Stimulated activated effector memory CD8-positive, alpha-beta T cell treated with anti-CD3 and anti-CD28 coated beads, Interleukin-12 subunit alpha, Interleukin-12 subunit beta, amount 100 ng/mL, for 72 hours (primary cell): ENCODE results near the gene C22orf42.
"Not testable (repeated sequence)": the region's sequence is repeated elsewhere in the genome, so short reads cannot be mapped to it uniquely, and the experiment has no call there.

Experiments used
- ATAC-seq: fragments of 150-1000 bp; cut with Tn5 transposase; 2 replicates; pipeline ENCODE4 v1.10.0; 2021
- DNase-seq, 2 donors: peaks; one replicate each; pipeline ENCODE4 v3.0.0; 2021 to 2022; ENCODE audit warnings: low spot score in 2 of 2
- H3K27ac Mint-ChIP-seq: one replicate; pipeline ENCODE4 v1.8.0; 2022; ENCODE audit warnings: mild to moderate bottlenecking, mixed read lengths
- H3K36me3 Mint-ChIP-seq: one replicate; pipeline ENCODE4 v1.8.0; 2022; ENCODE audit warnings: mild to moderate bottlenecking, mixed read lengths
- H3K4me1 Mint-ChIP-seq: one replicate; pipeline ENCODE4 v1.8.0; 2022; ENCODE audit warnings: mixed read lengths
- H3K4me3 Mint-ChIP-seq: one replicate; pipeline ENCODE4 v1.8.0; 2022; ENCODE audit warnings: mild to moderate bottlenecking, mixed read lengths
- H3K9me3 Mint-ChIP-seq: one replicate; pipeline ENCODE4 v1.8.0; 2022; ENCODE audit warnings: mixed read lengths

Gene C22orf42

GRCh38 chr22:32199341-32199740, 40.2 kb upstream of the C22orf42 start:
- H3K9me3 Mint-ChIP-seq, result no peaks in the 10 kb centered on the region

GRCh38 chr22:32197553-32198226, 38.6 kb upstream of the C22orf42 start:
- not testable (repeated sequence) for ATAC-seq, H3K27ac Mint-ChIP-seq, H3K9me3 Mint-ChIP-seq, H3K36me3 Mint-ChIP-seq, H3K4me3 Mint-ChIP-seq
- DNase-seq, result peak in 1 of 2 donors; percentile 30
- peaks cover 18% of the 10 kb centered on the region for H3K4me1 Mint-ChIP-seq

More at GRCh38 chr22:32199341-32199740, 40.2 kb upstream of the C22orf42 start:
- DNase-seq (peak in 1 of 2 donors; percentile 37), ATAC-seq (no peak)
- peaks cover 35% of the 10 kb centered on the region for H3K4me1 Mint-ChIP-seq
- H3K27ac Mint-ChIP-seq, result peak overlapping the region; percentile 45
- no peak overlapping the region for H3K4me3 Mint-ChIP-seq
- no peaks in the 10 kb centered on the region for H3K36me3 Mint-ChIP-seq

DNA sequence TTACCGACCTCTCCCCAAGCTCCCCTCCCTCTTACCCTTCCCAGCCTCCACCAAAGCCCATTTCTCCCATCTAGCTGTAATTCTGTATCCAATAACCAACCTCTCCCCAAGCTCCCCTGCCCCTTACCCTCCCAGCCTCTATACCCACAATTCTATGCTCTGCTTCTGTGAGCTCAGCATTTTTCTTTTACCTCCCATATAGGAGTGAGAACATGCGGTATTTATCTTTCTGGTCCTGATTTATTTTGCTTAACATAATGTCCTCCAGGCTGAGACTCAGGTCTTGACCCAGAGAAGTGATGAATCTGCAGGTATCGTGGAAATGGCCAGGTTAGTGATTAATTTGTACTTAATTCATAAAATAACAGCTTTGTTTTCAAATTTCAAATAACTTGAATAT, 36.8 kb upstream of the C22orf42 start:
- not testable (repeated sequence) for H3K27ac Mint-ChIP-seq, DNase-seq, H3K9me3 Mint-ChIP-seq, ATAC-seq, H3K4me3 Mint-ChIP-seq, H3K36me3 Mint-ChIP-seq, H3K4me1 Mint-ChIP-seq

- H3K4me3 Mint-ChIP-seq, DNase-seq, H3K27ac Mint-ChIP-seq, H3K9me3 Mint-ChIP-seq, H3K4me1 Mint-ChIP-seq, ATAC-seq, H3K36me3 Mint-ChIP-seq: not testable (repeated sequence)
Measured at GRCh38 chr22:32193346-32193745, 34.2 kb upstream of the C22orf42 start.

- ATAC-seq, result not testable (repeated sequence)
Measured at GRCh38 chr22:32191021-32191420, 31.9 kb upstream of the C22orf42 start.

DNA sequence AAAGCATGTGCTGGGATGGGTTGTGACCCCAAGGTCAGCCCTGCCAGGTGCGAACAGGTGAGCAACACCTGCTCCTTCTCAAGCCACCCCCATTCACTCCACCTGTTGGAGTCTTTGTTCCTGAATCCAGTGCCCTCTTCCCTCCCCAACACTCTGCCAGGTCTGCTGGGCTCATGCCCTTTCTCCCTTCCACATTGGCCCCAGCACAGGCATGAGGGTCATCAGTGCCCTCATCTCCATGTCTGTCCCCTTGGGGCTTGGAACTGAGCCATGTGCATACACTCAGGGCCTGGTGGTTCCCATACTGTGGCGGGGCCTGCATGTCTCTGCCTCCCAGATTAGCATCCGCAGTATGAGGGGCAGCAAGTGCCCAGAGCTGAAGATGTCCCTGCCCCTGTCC, 26.7 kb upstream of the C22orf42 start:
- DNase-seq, result no peak
- Mint-ChIP-seq H3K27ac (no peak overlapping the region), H3K4me3 (no peak overlapping the region), H3K36me3 (no peaks in the 10 kb centered on the region), H3K9me3 (no peaks in the 10 kb centered on the region), H3K4me1 (no peaks in the 10 kb centered on the region)
- no peak for ATAC-seq

More at GRCh38 chr22:32191021-32191420, 31.9 kb upstream of the C22orf42 start:
- not testable (repeated sequence) for DNase-seq, H3K9me3 Mint-ChIP-seq, H3K36me3 Mint-ChIP-seq, H3K27ac Mint-ChIP-seq, H3K4me1 Mint-ChIP-seq, H3K4me3 Mint-ChIP-seq

GRCh38 chr22:32183625-32184024, 24.5 kb upstream of the C22orf42 start:
- H3K4me1 Mint-ChIP-seq, result no peaks in the 10 kb centered on the region

GRCh38 chr22:32181043-32181442, 21.9 kb upstream of the C22orf42 start:
- Mint-ChIP-seq H3K36me3 (no peaks in the 10 kb centered on the region), H3K27ac (no peak overlapping the region), H3K4me1 (no peaks in the 10 kb centered on the region), H3K9me3 (no peaks in the 10 kb centered on the region), H3K4me3 (no peak overlapping the region)
- ATAC-seq, result no peak
- DNase-seq, result no peak

More at GRCh38 chr22:32183625-32184024, 24.5 kb upstream of the C22orf42 start:
- Mint-ChIP-seq H3K36me3 (no peaks in the 10 kb centered on the region), H3K9me3 (no peaks in the 10 kb centered on the region), H3K4me3 (no peak overlapping the region), H3K27ac (no peak overlapping the region)
- no peak for ATAC-seq
- DNase-seq, result no peak

GRCh38 chr22:32177221-32177765, 18.2 kb upstream of the C22orf42 start:
- DNase-seq (no peak), ATAC-seq (no peak)
- Mint-ChIP-seq H3K4me1 (no peaks in the 10 kb centered on the region), H3K4me3 (no peak overlapping the region), H3K27ac (no peak overlapping the region), H3K36me3 (no peaks in the 10 kb centered on the region), H3K9me3 (no peaks in the 10 kb centered on the region)

- no peaks in the 10 kb centered on the region for H3K4me1 Mint-ChIP-seq
- H3K36me3 Mint-ChIP-seq, result no peaks in the 10 kb centered on the region
- no peak overlapping the region for H3K27ac Mint-ChIP-seq
- no peak for DNase-seq
- H3K4me3 Mint-ChIP-seq, result peak overlapping the region; percentile 36
- ATAC-seq, result peak; percentile 31
- no peaks in the 10 kb centered on the region for H3K9me3 Mint-ChIP-seq
Measured at GRCh38 chr22:32175683-32176644, 16.9 kb upstream of the C22orf42 start.

DNA sequence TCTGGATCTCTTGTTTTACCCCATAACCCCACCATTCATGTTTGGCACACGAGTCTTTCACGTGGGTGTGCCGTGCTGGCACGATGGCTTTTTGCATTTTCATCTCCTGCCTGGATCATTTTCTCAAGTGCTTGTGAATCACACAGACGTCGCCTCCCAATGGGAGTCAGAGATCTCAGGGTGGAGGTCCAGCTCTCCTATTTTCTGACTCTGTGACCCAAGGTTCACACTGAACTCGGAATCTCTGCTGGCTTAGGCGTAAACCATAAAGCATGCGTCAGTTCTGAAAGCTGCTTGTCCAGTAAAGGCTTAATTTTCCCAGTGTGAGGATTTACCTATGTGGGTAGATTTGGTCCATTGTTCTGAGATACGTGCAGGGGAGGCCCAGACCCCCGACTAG, 16.0 kb upstream of the C22orf42 start:
- ATAC-seq (no peak), DNase-seq (no peak)
- H3K36me3 Mint-ChIP-seq, result no peaks in the 10 kb centered on the region
- H3K4me1 Mint-ChIP-seq, result no peaks in the 10 kb centered on the region
- H3K9me3 Mint-ChIP-seq, result no peaks in the 10 kb centered on the region
- no peak overlapping the region for H3K4me3 Mint-ChIP-seq
- no peak overlapping the region for H3K27ac Mint-ChIP-seq

DNA sequence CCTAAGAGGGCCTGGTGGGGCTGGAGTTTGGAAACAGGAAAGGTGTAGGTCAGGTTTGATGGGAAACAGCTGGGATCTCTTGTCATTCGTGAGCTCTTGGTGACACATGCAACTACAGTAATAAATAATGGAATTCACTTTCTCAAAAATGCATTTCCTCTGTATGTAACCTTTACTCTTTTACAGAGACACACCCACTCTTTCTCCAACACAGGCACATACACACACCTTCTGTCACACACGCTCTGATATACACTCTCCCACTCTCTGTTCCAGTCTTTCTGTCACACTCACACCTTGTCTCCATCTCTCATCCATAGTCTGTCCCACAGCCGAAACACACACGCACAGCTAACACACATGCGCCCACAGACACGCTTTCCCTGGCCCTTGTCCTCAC, 6.6 kb upstream of the C22orf42 start:
- H3K27ac Mint-ChIP-seq, result no peak overlapping the region
- no peaks in the 10 kb centered on the region for H3K36me3 Mint-ChIP-seq
- no peak for DNase-seq
- H3K4me3 Mint-ChIP-seq, result no peak overlapping the region
- no peaks in the 10 kb centered on the region for H3K4me1 Mint-ChIP-seq
- ATAC-seq, result no peak
- H3K9me3 Mint-ChIP-seq, result no peaks in the 10 kb centered on the region

- ATAC-seq (no peak), DNase-seq (no peak)
- Mint-ChIP-seq H3K9me3 (no peaks in the 10 kb centered on the region), H3K27ac (no peak overlapping the region), H3K4me1 (no peaks in the 10 kb centered on the region), H3K4me3 (no peak overlapping the region), H3K36me3 (no peaks in the 10 kb centered on the region)
Measured at GRCh38 chr22:32164075-32164860, 5.2 kb upstream of the C22orf42 start.

- not testable (repeated sequence) for H3K9me3 Mint-ChIP-seq, H3K27ac Mint-ChIP-seq, ATAC-seq, H3K4me1 Mint-ChIP-seq, H3K4me3 Mint-ChIP-seq, DNase-seq, H3K36me3 Mint-ChIP-seq
Measured at GRCh38 chr22:32160411-32160810, 1.3 kb upstream of the C22orf42 start.

GRCh38 chr22:32157632-32158031, 1.5 kb downstream of the C22orf42 start:
- H3K9me3 Mint-ChIP-seq, result not testable (repeated sequence)

More at GRCh38 chr22:32157632-32158031, 1.5 kb downstream of the C22orf42 start:
- not testable (repeated sequence) for DNase-seq, H3K36me3 Mint-ChIP-seq, H3K4me1 Mint-ChIP-seq, H3K4me3 Mint-ChIP-seq, ATAC-seq, H3K27ac Mint-ChIP-seq
